Liver (tissue), 9 donors: Measurements from ENCODE around the gene PRRT1B. TPM values are rescaled to one million over a fixed set of nuclear protein-coding genes. Genes with fewer than 3 reads are reported as not detected.

Source experiments
- DNase-seq: peaks from one replicate; pipeline ENCODE4 v3.0.0-alpha.2; 2017; ENCODE audit warnings: low spot score
- H3K27ac ChIP-seq, 2 donors: one replicate each; pipeline ENCODE4 v1.7.0; 2013; ENCODE audit warnings: inconsistent platforms in 2 of 2, low read length in 2 of 2, control low read depth in 1 of 2, low read depth in 1 of 2, mild to moderate bottlenecking in 1 of 2
- H3K27me3 ChIP-seq, 4 donors: one replicate each; pipeline versions ENCODE4 v1.6.1 to v1.7.0; 2013; ENCODE audit warnings: low read length in 3 of 4, inconsistent platforms in 1 of 4, mild to moderate bottlenecking in 1 of 4, moderate library complexity in 1 of 4; ENCODE audit not compliant: control insufficient read depth in 4 of 4, insufficient read depth in 4 of 4
- H3K36me3 ChIP-seq, 4 donors: one replicate each; pipeline versions ENCODE4 v1.6.1 to v1.7.0; 2013; ENCODE audit warnings: low read length in 3 of 4, mild to moderate bottlenecking in 3 of 4, low read depth in 1 of 4, moderate library complexity in 1 of 4; ENCODE audit not compliant: control insufficient read depth in 4 of 4, insufficient read depth in 3 of 4
- H3K4me1 ChIP-seq, 4 donors: one replicate each; pipeline versions ENCODE4 v1.6.1 to v1.7.0; 2013; ENCODE audit warnings: low read length in 3 of 4, mild to moderate bottlenecking in 3 of 4, moderate library complexity in 1 of 4; ENCODE audit not compliant: control insufficient read depth in 4 of 4, insufficient read depth in 4 of 4
- H3K4me3 ChIP-seq, 3 donors: one replicate each; pipeline versions ENCODE4 v1.6.1 to v1.7.0; 2013; ENCODE audit warnings: low read length in 3 of 3, control low read depth in 1 of 3, low read depth in 1 of 3, mild to moderate bottlenecking in 1 of 3
- H3K9ac ChIP-seq, 2 donors: one replicate each; pipeline ENCODE4 v1.7.0; 2013; ENCODE audit warnings: low read length in 2 of 2, mild to moderate bottlenecking in 2 of 2, moderate library complexity in 2 of 2, control low read depth in 1 of 2, low read depth in 1 of 2
- H3K9me3 ChIP-seq, 4 donors: one replicate each; pipeline versions ENCODE4 v1.6.1 to v1.7.0; 2013; ENCODE audit warnings: low read length in 3 of 4; ENCODE audit not compliant: control insufficient read depth in 4 of 4
- ATF3 ChIP-seq: IDR thresholded peaks from 2 replicates; pipeline ENCODE4 v1.6.1; 2016; ENCODE audit warnings: antibody characterized with exemption
- EGR1 ChIP-seq, 2 donors: IDR thresholded peaks; 2 replicates each; pipeline ENCODE4 v1.6.1; 2016 to 2018; ENCODE audit warnings: antibody characterized with exemption in 2 of 2, low read depth in 2 of 2
- FOXA1 ChIP-seq: IDR thresholded peaks from 2 replicates; pipeline ENCODE4 v1.6.1; 2016; ENCODE audit warnings: antibody characterized with exemption
- FOXA2 ChIP-seq: IDR thresholded peaks from 2 replicates; pipeline ENCODE4 v1.6.1; 2016; ENCODE audit warnings: antibody characterized with exemption
- GABPA ChIP-seq, 2 donors: IDR thresholded peaks in 1 of 2; conservative IDR thresholded peaks in 1 of 2; 2 replicates each; pipeline ENCODE4 v1.6.1; 2016; ENCODE audit warnings: antibody characterized with exemption in 2 of 2, mild to moderate bottlenecking in 1 of 2, moderate library complexity in 1 of 2
- HNF4A ChIP-seq, 2 donors: conservative IDR thresholded peaks; 2 replicates each; pipeline ENCODE4 v1.6.1; 2016; ENCODE audit warnings: antibody characterized with exemption in 2 of 2, mild to moderate bottlenecking in 2 of 2
- JUND ChIP-seq, 2 donors: IDR thresholded peaks; 2 replicates each; pipeline ENCODE4 v1.6.1; 2016; ENCODE audit warnings: antibody characterized with exemption in 2 of 2
- RAD21 ChIP-seq, 2 donors: IDR thresholded peaks; 2 replicates each; pipeline ENCODE4 v1.6.1; 2016; ENCODE audit warnings: antibody characterized with exemption in 2 of 2, mild to moderate bottlenecking in 2 of 2
- RXRA ChIP-seq, 2 donors: IDR thresholded peaks; 2 replicates each; pipeline ENCODE4 v1.6.1; 2017 to 2018; ENCODE audit warnings: antibody characterized with exemption in 2 of 2, mild to moderate bottlenecking in 1 of 2
- SP1 ChIP-seq: IDR thresholded peaks from 2 replicates; pipeline ENCODE4 v1.6.1; 2018; ENCODE audit warnings: antibody characterized with exemption, mild to moderate bottlenecking
- TAF1 ChIP-seq: conservative IDR thresholded peaks from 2 replicates; pipeline ENCODE4 v1.6.1; 2016; ENCODE audit warnings: antibody characterized with exemption, mild to moderate bottlenecking
- YY1 ChIP-seq: IDR thresholded peaks from 2 replicates; pipeline ENCODE4 v1.6.1; 2016; ENCODE audit warnings: antibody characterized with exemption, mild to moderate bottlenecking
- ZBTB33 ChIP-seq: IDR thresholded peaks from 2 replicates; pipeline ENCODE4 v1.6.1; 2016; ENCODE audit warnings: antibody characterized with exemption
- WGBS: extraction: QIAGEN DNeasy Blood & Tissue Kit; methylation state at CpG from one replicate; pipeline ENCODE4 v1.1.7; 2013; 5-methylcytosine and 5-hydroxymethylcytosine counted together
- polyA plus RNA-seq, 2 donors: library from polyadenylated mRNA; stranded (reverse) in 1 of 2; unstranded in 1 of 2; fragments of 200-250 nt in 1 of 2; fragments of >200 nt in 1 of 2; fragmentation: Nextera tagmentation in 1 of 2; extraction: Ambion mirVana in 1 of 2; gene quantifications; one replicate each; pipeline versions ENCODE4 v1.2.1 to v1.2.3, GENCODE V29; 2013 to 2015
- total RNA-seq, 2 donors: library from RNA; depleted of rRNA; stranded (reverse); fragments of >200 nt; gene quantifications; one replicate each; pipeline ENCODE4 v1.2.3, GENCODE V29; 2014
- donor health status: healthy.
- donor health status: healthy.
- donor health status: healthy.
- donor health status: healthy.
- donor health status: healthy.

PRRT1B gene
- total and polyA plus RNA-seq, 4 donors, result 0.15 to 1.9 (median 1.4) TPM

- Histone ChIP-seq H3K9ac (no peak overlapping the region), H3K27ac (no peak overlapping the region), H3K4me3 (no peak overlapping the region), H3K27me3 (no peaks in the 10 kb centered on the region), H3K9me3 (no peaks in the 10 kb centered on the region), H3K4me1 (peaks cover 0 to 1% (median under 1%) of the 10 kb centered on the region in 4 donors), H3K36me3 (peaks cover 4 to 51% (median 19%) of the 10 kb centered on the region in 4 donors)
- DNase-seq, result no peak
- 77% methylated on average over 8 of the region's 8 CpGs for WGBS
- peak in 1 of 2 donors; percentile 31 for TF ChIP-seq GABPA (IDR thresholded peaks at IDR 0.05 in 1 of 2, conservative IDR thresholded peaks at IDR 0.05 in 1 of 2)
- no peak for TF ChIP-seq ATF3
- no peak for TF ChIP-seq EGR1 (IDR thresholded peaks at IDR 0.05; ENCODE audit: low read depth in 2 of 2)
- TF ChIP-seq RXRA (IDR thresholded peaks at IDR 0.05), result no peak
Observed at GRCh38 chr9:131585375-131585774, 40.1 kb downstream of the PRRT1B start.

- H3K27me3 ChIP-seq, result no peaks in the 10 kb centered on the region
- H3K9me3 ChIP-seq, result no peaks in the 10 kb centered on the region
- 93% methylated on average over 9 of the region's 9 CpGs for WGBS
- H3K4me3 ChIP-seq, result no peak overlapping the region
- no peaks in the 10 kb centered on the region for H3K4me1 ChIP-seq
- H3K36me3 ChIP-seq, result peaks cover 4 to 43% (median 19%) of the 10 kb centered on the region in 4 donors
- no peak overlapping the region for H3K27ac ChIP-seq
- TF ChIP-seq FOXA1 (no peak), YY1 (no peak), FOXA2 (no peak), ZBTB33 (no peak), RAD21 (IDR thresholded peaks at IDR 0.05) (no peak), SP1 (no peak), JUND (IDR thresholded peaks at IDR 0.05) (no peak), HNF4A (conservative IDR thresholded peaks at IDR 0.05) (no peak), TAF1 (no peak)
- H3K9ac ChIP-seq, result no peak overlapping the region
- DNase-seq, result no peak
Observed at GRCh38 chr9:131587331-131587730, 42.0 kb downstream of the PRRT1B start.

- no peak overlapping the region for H3K4me3 ChIP-seq
Observed at GRCh38 chr9:131587906-131588305, 42.6 kb downstream of the PRRT1B start.

More at GRCh38 chr9:131587906-131588305, 42.6 kb downstream of the PRRT1B start:
- H3K27me3 ChIP-seq, result no peaks in the 10 kb centered on the region
- TF ChIP-seq RAD21 (IDR thresholded peaks at IDR 0.05) (no peak), YY1 (no peak), TAF1 (no peak), EGR1 (IDR thresholded peaks at IDR 0.05; ENCODE audit: low read depth in 2 of 2) (no peak), FOXA1 (no peak)
- no peaks in the 10 kb centered on the region for H3K4me1 ChIP-seq
- no peaks in the 10 kb centered on the region for H3K9me3 ChIP-seq
- peaks cover 3 to 39% (median 17%) of the 10 kb centered on the region in 4 donors for H3K36me3 ChIP-seq
- no peak for DNase-seq
- 91% methylated on average over 14 of the region's 14 CpGs for WGBS
- H3K27ac ChIP-seq, result no peak overlapping the region
- no peak overlapping the region for H3K9ac ChIP-seq
